ENCODE results near the gene CSPG4. TPM values are rescaled to one million over a fixed set of nuclear protein-coding genes. Genes with fewer than 3 reads are reported as not detected.

Gene CSPG4
- total and polyA plus RNA-seq, 9 of the 15 experiments (the other 6 are each of a cell fraction or from before 2014, with no cell fraction given): under 0.01 to 0.07 (median 0.04) TPM; not detected in 5

DNA sequence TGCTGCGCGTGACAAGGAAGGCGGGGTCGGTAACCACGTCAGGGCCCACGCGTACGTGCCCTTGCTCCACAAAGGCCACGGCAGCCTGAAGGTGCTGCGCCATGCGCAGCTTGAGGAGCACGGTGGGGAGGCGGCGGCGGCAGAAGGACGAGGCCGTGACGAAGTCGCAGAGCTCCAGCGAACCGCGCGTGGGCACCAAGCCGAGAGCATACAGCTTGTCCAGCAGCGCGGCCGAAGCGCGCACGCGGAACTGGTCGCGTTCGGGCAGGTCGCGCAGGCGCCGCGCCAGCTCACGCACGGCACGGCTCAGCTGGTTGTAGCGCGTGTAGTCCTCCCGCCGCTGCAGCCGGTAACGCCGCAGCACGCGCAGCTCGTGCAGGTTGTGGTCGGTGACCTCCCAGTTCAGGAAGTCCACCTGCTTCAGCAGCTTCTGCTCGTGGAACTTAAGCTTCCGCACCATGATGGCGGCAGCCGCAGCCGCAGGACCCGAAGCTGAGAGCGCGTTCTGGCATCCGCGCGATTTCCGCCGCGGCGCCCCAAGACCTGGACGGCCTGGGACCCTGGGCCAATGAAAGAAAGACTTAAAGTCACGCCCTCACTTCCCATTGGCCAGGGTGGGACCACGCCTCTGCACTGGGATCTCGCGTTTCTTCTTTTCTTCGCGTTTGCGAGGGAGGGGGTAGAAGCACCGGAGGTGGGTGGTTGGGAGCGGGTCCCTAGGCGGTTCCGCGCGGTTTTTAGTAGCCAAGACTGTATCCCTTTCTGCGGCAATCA lies 72.8 kb downstream of the CSPG4 start, which contains the start of gene IMP3 (continued):
- TF ChIP-seq KDM2B (CRISPR knock-in tag; IDR thresholded peaks at IDR 0.05): 0 out of 2 replicates have a peak, but pooled peaks have one; percentile 82
- no peak for TF ChIP-seq ARID2 (IDR thresholded peaks at IDR 0.05)
- peak; percentile 69 for TF ChIP-seq PRPF4 (IDR thresholded peaks at IDR 0.05; ENCODE audit: insufficient read depth, low read depth, low read length, poor library complexity, severe bottlenecking)
- peak; percentile 88; the same call in 1 of the 2 replicates for TF ChIP-seq ELF2 (CRISPR knock-in tag; IDR thresholded peaks at IDR 0.05)
- 0 out of 2 replicates have a peak, but pooled peaks have one; percentile 12 for TF ChIP-seq STAG1 (CRISPR knock-in tag; IDR thresholded peaks at IDR 0.05; ENCODE audit: borderline replicate concordance)
- no peak for TF ChIP-seq ARID1B (IDR thresholded peaks at IDR 0.05)
- TF ChIP-seq ZNF184 (CRISPR knock-in tag; IDR thresholded peaks at IDR 0.05): no peak
- no peak for TF ChIP-seq ZKSCAN1 (IDR thresholded peaks at IDR 0.05; ENCODE audit: low read depth, low read length)
- TF ChIP-seq, protein P1, sequence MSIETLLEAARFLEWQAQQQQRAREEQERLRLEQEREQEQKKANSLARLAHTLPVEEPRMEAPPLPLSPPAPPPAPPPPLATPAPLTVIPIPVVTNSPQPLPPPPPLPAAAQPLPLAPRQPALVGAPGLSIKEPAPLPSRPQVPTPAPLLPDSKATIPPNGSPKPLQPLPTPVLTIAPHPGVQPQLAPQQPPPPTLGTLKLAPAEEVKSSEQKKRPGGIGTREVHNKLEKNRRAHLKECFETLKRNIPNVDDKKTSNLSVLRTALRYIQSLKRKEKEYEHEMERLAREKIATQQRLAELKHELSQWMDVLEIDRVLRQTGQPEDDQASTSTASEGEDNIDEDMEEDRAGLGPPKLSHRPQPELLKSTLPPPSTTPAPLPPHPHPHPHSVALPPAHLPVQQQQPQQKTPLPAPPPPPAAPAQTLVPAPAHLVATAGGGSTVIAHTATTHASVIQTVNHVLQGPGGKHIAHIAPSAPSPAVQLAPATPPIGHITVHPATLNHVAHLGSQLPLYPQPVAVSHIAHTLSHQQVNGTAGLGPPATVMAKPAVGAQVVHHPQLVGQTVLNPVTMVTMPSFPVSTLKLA (conservative IDR thresholded peaks at IDR 0.05): peak; percentile 89 to 96
- 0 out of 2 replicates have a peak, but pooled peaks have one; percentile 66 for TF ChIP-seq ZNF76 (CRISPR knock-in tag; IDR thresholded peaks at IDR 0.05; ENCODE audit: borderline replicate concordance)
- peak; percentile 61; the same call in 1 of the 2 replicates for TF ChIP-seq SIN3B (IDR thresholded peaks at IDR 0.05; ENCODE audit: low read depth)
- TF ChIP-seq SMARCB1 (IDR thresholded peaks at IDR 0.05; ENCODE audit: insufficient read length, low read depth): no peak
- TF ChIP-seq, protein P2, sequence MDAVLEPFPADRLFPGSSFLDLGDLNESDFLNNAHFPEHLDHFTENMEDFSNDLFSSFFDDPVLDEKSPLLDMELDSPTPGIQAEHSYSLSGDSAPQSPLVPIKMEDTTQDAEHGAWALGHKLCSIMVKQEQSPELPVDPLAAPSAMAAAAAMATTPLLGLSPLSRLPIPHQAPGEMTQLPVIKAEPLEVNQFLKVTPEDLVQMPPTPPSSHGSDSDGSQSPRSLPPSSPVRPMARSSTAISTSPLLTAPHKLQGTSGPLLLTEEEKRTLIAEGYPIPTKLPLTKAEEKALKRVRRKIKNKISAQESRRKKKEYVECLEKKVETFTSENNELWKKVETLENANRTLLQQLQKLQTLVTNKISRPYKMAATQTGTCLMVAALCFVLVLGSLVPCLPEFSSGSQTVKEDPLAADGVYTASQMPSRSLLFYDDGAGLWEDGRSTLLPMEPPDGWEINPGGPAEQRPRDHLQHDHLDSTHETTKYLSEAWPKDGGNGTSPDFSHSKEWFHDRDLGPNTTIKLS (IDR thresholded peaks at IDR 0.05; ENCODE audit: borderline replicate concordance, low read depth): peak; percentile 63; the same call in 1 of the 2 replicates
- TF ChIP-seq ZNF668 (CRISPR knock-in tag; IDR thresholded peaks at IDR 0.05): no peak
- peak; percentile 77; the same call in 1 of the 2 replicates for TF ChIP-seq ERF (CRISPR knock-in tag; IDR thresholded peaks at IDR 0.05)
- TF ChIP-seq, protein P3, sequence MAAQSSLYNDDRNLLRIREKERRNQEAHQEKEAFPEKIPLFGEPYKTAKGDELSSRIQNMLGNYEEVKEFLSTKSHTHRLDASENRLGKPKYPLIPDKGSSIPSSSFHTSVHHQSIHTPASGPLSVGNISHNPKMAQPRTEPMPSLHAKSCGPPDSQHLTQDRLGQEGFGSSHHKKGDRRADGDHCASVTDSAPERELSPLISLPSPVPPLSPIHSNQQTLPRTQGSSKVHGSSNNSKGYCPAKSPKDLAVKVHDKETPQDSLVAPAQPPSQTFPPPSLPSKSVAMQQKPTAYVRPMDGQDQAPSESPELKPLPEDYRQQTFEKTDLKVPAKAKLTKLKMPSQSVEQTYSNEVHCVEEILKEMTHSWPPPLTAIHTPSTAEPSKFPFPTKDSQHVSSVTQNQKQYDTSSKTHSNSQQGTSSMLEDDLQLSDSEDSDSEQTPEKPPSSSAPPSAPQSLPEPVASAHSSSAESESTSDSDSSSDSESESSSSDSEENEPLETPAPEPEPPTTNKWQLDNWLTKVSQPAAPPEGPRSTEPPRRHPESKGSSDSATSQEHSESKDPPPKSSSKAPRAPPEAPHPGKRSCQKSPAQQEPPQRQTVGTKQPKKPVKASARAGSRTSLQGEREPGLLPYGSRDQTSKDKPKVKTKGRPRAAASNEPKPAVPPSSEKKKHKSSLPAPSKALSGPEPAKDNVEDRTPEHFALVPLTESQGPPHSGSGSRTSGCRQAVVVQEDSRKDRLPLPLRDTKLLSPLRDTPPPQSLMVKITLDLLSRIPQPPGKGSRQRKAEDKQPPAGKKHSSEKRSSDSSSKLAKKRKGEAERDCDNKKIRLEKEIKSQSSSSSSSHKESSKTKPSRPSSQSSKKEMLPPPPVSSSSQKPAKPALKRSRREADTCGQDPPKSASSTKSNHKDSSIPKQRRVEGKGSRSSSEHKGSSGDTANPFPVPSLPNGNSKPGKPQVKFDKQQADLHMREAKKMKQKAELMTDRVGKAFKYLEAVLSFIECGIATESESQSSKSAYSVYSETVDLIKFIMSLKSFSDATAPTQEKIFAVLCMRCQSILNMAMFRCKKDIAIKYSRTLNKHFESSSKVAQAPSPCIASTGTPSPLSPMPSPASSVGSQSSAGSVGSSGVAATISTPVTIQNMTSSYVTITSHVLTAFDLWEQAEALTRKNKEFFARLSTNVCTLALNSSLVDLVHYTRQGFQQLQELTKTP (IDR thresholded peaks at IDR 0.05; ENCODE audit: low read depth in 1 of 2, partially characterized antibody in 2 of 2): no peak
- peak; percentile 95 for TF ChIP-seq POLR2H (tag; IDR thresholded peaks at IDR 0.05; ENCODE audit: low read depth)
- TF ChIP-seq, protein P4, sequence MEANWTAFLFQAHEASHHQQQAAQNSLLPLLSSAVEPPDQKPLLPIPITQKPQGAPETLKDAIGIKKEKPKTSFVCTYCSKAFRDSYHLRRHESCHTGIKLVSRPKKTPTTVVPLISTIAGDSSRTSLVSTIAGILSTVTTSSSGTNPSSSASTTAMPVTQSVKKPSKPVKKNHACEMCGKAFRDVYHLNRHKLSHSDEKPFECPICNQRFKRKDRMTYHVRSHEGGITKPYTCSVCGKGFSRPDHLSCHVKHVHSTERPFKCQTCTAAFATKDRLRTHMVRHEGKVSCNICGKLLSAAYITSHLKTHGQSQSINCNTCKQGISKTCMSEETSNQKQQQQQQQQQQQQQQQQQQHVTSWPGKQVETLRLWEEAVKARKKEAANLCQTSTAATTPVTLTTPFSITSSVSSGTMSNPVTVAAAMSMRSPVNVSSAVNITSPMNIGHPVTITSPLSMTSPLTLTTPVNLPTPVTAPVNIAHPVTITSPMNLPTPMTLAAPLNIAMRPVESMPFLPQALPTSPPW (CRISPR knock-in tag; IDR thresholded peaks at IDR 0.05): peak; percentile 92
